WTC11 (cell line): ENCODE measurements around the gene TOX2.

Experiments
- ATF1 ChIP-seq: sonication (generic); formaldehyde crosslinking; IDR thresholded peaks from 2 replicates; pipeline ENCODE4 v1.8.1; 2023; ENCODE audit warnings: mild to moderate bottlenecking, moderate library complexity, missing genetic modification reagents
- CTCF ChIP-seq: fragments of 200-600 bp; IDR thresholded peaks from 2 replicates; pipeline ENCODE4 v1.8.0; 2022; ENCODE audit warnings: antibody characterized with exemption

GRCh38 chr20:43976547-43976946, 61.9 kb downstream of the TOX2 start:
- TF ChIP-seq CTCF (no peak), ATF1 (CRISPR knock-in tag) (no peak)
